Activated CD4-positive, alpha-beta memory T cell treated with anti-CD3 and anti-CD28 coated beads for 36 hours (primary cell): ENCODE data around the gene ZCCHC4. TPM values are rescaled to one million over a fixed set of nuclear protein-coding genes. Genes with fewer than 3 reads are reported as not detected.
"Not testable (repeated sequence)": the region's sequence is repeated elsewhere in the genome, so short reads cannot be mapped to it uniquely, and the experiment has no call there.

Experiments
- CTCF ChIA-PET: fragments of 350-600 bp; sonication (Branson Sonifier 250); formaldehyde crosslinking; loops from one replicate; lab custom pipeline; 2021; ENCODE audit warnings: antibody characterized with exemption, inconsistent platforms; lab: Charles Lee
- POLR2A ChIA-PET: fragments of 350-600 bp; sonication (Branson Sonifier 250); formaldehyde crosslinking; loops from one replicate; lab custom pipeline; 2021; ENCODE audit warnings: antibody characterized with exemption; lab: Charles Lee
- DNase-seq: peaks from one replicate; pipeline ENCODE4 v3.0.0-alpha.2; 2020
- H3K27ac Mint-ChIP-seq: one replicate; pipeline ENCODE4 v1.8.0; 2021; ENCODE audit warnings: mixed read lengths
- H3K27me3 Mint-ChIP-seq: one replicate; pipeline ENCODE4 v1.8.0; 2021; ENCODE audit warnings: mixed read lengths
- H3K36me3 Mint-ChIP-seq: one replicate; pipeline ENCODE4 v1.8.0; 2021; ENCODE audit warnings: mixed read lengths
- H3K4me1 Mint-ChIP-seq: one replicate; pipeline ENCODE4 v1.8.0; 2021; ENCODE audit warnings: low read depth, mixed read lengths
- H3K4me3 Mint-ChIP-seq: one replicate; pipeline ENCODE4 v1.8.0; 2021; ENCODE audit warnings: mild to moderate bottlenecking, mixed read lengths
- H3K9me3 Mint-ChIP-seq: one replicate; pipeline ENCODE4 v1.8.0; 2021; ENCODE audit warnings: mixed read lengths
- intact Hi-C: fragments of 100-400 bp; cut with micrococcal nuclease; formaldehyde crosslinking; loops from one replicate; pipeline ENCODE4 v1.15.1; 2023
- total RNA-seq, 2 experiments: library from RNA; stranded (reverse); gene quantifications; one replicate each; pipeline ENCODE4 v1.2.3, GENCODE V29; 2021

Gene ZCCHC4
- total RNA-seq, 2 experiments from 2014 or later: 10.6 to 11.5 TPM

GRCh38 chr4:25356068-25356467 is 43.5 kb downstream of the ZCCHC4 start:
- no peak for DNase-seq
- Mint-ChIP-seq H3K36me3 (peaks cover 11% of the 10 kb centered on the region), H3K4me3 (no peak overlapping the region), H3K27me3 (no peaks in the 10 kb centered on the region), H3K4me1 (no peaks in the 10 kb centered on the region), H3K27ac (no peak overlapping the region), H3K9me3 (no peaks in the 10 kb centered on the region)
- ChIA-PET CTCF (interaction anchor here (0.7 to 2.7 kb wide), 2 partner anchors 11 to 44 kb away, joined by 4 to 11 read pairs; no protein-coding TSS in a partner anchor), POLR2A (no interaction called here)
- intact Hi-C loops: no loop called here

GRCh38 chr4:25358515-25359275 is 46.1 kb downstream of the ZCCHC4 start:
- Mint-ChIP-seq H3K4me1 (no peaks in the 10 kb centered on the region), H3K4me3 (no peak overlapping the region), H3K27ac (no peak overlapping the region), H3K27me3 (no peaks in the 10 kb centered on the region), H3K36me3 (peaks cover 9% of the 10 kb centered on the region), H3K9me3 (no peaks in the 10 kb centered on the region)
- CTCF ChIA-PET: interaction anchor here (1.4 to 2.7 kb wide), 3 partner anchors 9 to 46 kb away, joined by 5 to 11 read pairs (median 7); partner anchors contain the start of gene ZCCHC4
- intact Hi-C loops: no loop called here
- no peak for DNase-seq
- POLR2A ChIA-PET: no interaction called here

GRCh38 chr4:25361253-25361652 is 48.7 kb downstream of the ZCCHC4 start:
- no peak for DNase-seq
- Mint-ChIP-seq H3K27ac (no peak overlapping the region), H3K4me3 (no peak overlapping the region), H3K9me3 (no peaks in the 10 kb centered on the region), H3K4me1 (no peaks in the 10 kb centered on the region), H3K27me3 (no peaks in the 10 kb centered on the region), H3K36me3 (peaks cover 7% of the 10 kb centered on the region)
- CTCF ChIA-PET: no interaction called here
- POLR2A ChIA-PET: no interaction called here
- intact Hi-C loops: no loop called here

- ChIA-PET CTCF (interaction anchor here (0.6 to 5.9 kb wide), 24 partner anchors 10 to 403 kb away, joined by 3 to 88 read pairs (median 5); partner anchors contain the start of genes ANAPC4, SEPSECS and ZCCHC4), POLR2A (interaction anchor here (1.8 kb wide), 1 partner anchor 10 kb away, joined by 4 read pairs; the partner anchor contains the start of gene ANAPC4)
- no peak for DNase-seq
- no peaks in the 10 kb centered on the region for H3K4me1 Mint-ChIP-seq
- no peak overlapping the region for H3K4me3 Mint-ChIP-seq
- H3K36me3 Mint-ChIP-seq: peaks cover 2% of the 10 kb centered on the region
- intact Hi-C loops: loop anchor here (1.0 to 2.0 kb wide), 3 partner anchors 54 to 386 kb away; partner anchors contain the start of gene ZCCHC4
- no peak overlapping the region for H3K27ac Mint-ChIP-seq
- no peaks in the 10 kb centered on the region for H3K9me3 Mint-ChIP-seq
- no peaks in the 10 kb centered on the region for H3K27me3 Mint-ChIP-seq
Measured at GRCh38 chr4:25367004-25367621, 54.5 kb downstream of the ZCCHC4 start.

- Mint-ChIP-seq H3K9me3 (no peaks in the 10 kb centered on the region), H3K4me1 (no peaks in the 10 kb centered on the region), H3K27ac (no peak overlapping the region), H3K36me3 (peaks cover 2% of the 10 kb centered on the region), H3K27me3 (no peaks in the 10 kb centered on the region), H3K4me3 (no peak overlapping the region)
- CTCF ChIA-PET: interaction anchor here (0.8 to 5.9 kb wide), 16 partner anchors 9 to 386 kb away, joined by 3 to 88 read pairs (median 8); partner anchors contain the start of genes ANAPC4, SEPSECS and ZCCHC4
- no peak for DNase-seq
- POLR2A ChIA-PET: interaction anchor here (1.8 kb wide), 1 partner anchor 9 kb away, joined by 4 read pairs; the partner anchor contains the start of gene ANAPC4
- intact Hi-C loops: loop anchor here (1.0 to 2.0 kb wide), 3 partner anchors 55 to 387 kb away; partner anchors contain the start of gene ZCCHC4
Measured at GRCh38 chr4:25367877-25368276, 55.3 kb downstream of the ZCCHC4 start.

- CTCF ChIA-PET: interaction anchor here (1.1 to 5.9 kb wide), 11 partner anchors 8 to 387 kb away, joined by 3 to 88 read pairs (median 11); partner anchors contain the start of genes ANAPC4, SEPSECS and ZCCHC4
- no peak for DNase-seq
- Mint-ChIP-seq H3K27me3 (no peaks in the 10 kb centered on the region), H3K36me3 (peaks cover 2% of the 10 kb centered on the region), H3K4me3 (no peak overlapping the region), H3K9me3 (no peaks in the 10 kb centered on the region), H3K27ac (no peak overlapping the region), H3K4me1 (no peaks in the 10 kb centered on the region)
- intact Hi-C loops: no loop called here
- POLR2A ChIA-PET: interaction anchor here (1.8 kb wide), 1 partner anchor 9 kb away, joined by 4 read pairs; the partner anchor contains the start of gene ANAPC4
Measured at GRCh38 chr4:25368315-25368714, 55.7 kb downstream of the ZCCHC4 start.

GRCh38 chr4:25370242-25370641 is 57.7 kb downstream of the ZCCHC4 start:
- ChIA-PET CTCF (no interaction called here), POLR2A (interaction anchor here (0.6 kb wide), 1 partner anchor 24 kb away, joined by 5 read pairs; no protein-coding TSS in a partner anchor)
- H3K27ac Mint-ChIP-seq: no peak overlapping the region
- H3K27me3 Mint-ChIP-seq: no peaks in the 10 kb centered on the region
- intact Hi-C loops: loop anchor here (10.0 kb wide), 2 partner anchors 785 to 895 kb away; partner anchors contain the start of gene DHX15
- no peak for DNase-seq
- no peak overlapping the region for H3K4me3 Mint-ChIP-seq
- no peaks in the 10 kb centered on the region for H3K4me1 Mint-ChIP-seq
- no peaks in the 10 kb centered on the region for H3K36me3 Mint-ChIP-seq
- no peaks in the 10 kb centered on the region for H3K9me3 Mint-ChIP-seq

GRCh38 chr4:25372549-25372948 is 60.0 kb downstream of the ZCCHC4 start:
- CTCF ChIA-PET: not testable (repeated sequence)

GRCh38 chr4:25376754-25377571 is 64.4 kb downstream of the ZCCHC4 start, which contains the start of gene ANAPC4:
TSS of gene ANAPC4 (plus strand) at chr4:25377263. CDS start at chr4:25377428, 165 bp downstream.
- ChIA-PET POLR2A (interaction anchor here (1.0 to 2.4 kb wide), 6 partner anchors 10 to 536 kb away, joined by 3 to 12 read pairs (median 4); partner anchors contain the start of genes SEPSECS and ZCCHC4), CTCF (interaction anchor here (1.4 to 5.3 kb wide), 3 partner anchors 10 to 142 kb away, joined by 3 to 34 read pairs (median 25); partner anchors contain the start of gene ZCCHC4)
- H3K27me3 Mint-ChIP-seq: no peaks in the 10 kb centered on the region
- H3K4me1 Mint-ChIP-seq: peaks cover 6% of the 10 kb centered on the region
- H3K9me3 Mint-ChIP-seq: no peaks in the 10 kb centered on the region
- H3K4me3 Mint-ChIP-seq: no peak within 1 kb of the TSS
- peak; percentile 98 for DNase-seq
- intact Hi-C loops: loop anchor here (1.0 to 10.0 kb wide), 7 partner anchors 46 to 902 kb away; partner anchors contain the start of genes DHX15, PI4K2B, SEPSECS and SMIM20
- H3K27ac Mint-ChIP-seq: peak within 1 kb of the TSS; percentile 72
- H3K36me3 Mint-ChIP-seq: peaks cover 7% of the 10 kb centered on the region

More at GRCh38 chr4:25372549-25372948, 60.0 kb downstream of the ZCCHC4 start:
- H3K27ac Mint-ChIP-seq, H3K4me1 Mint-ChIP-seq, POLR2A ChIA-PET, H3K4me3 Mint-ChIP-seq, H3K36me3 Mint-ChIP-seq, DNase-seq, H3K27me3 Mint-ChIP-seq, H3K9me3 Mint-ChIP-seq: not testable (repeated sequence)
- intact Hi-C loops: loop anchor here (10.0 kb wide), 2 partner anchors 788 to 898 kb away; partner anchors contain the start of gene DHX15

- peak overlapping the region; percentile 72 for H3K27ac Mint-ChIP-seq
- peaks cover 10% of the 10 kb centered on the region for H3K36me3 Mint-ChIP-seq
- ChIA-PET POLR2A (interaction anchor here (1.0 to 2.4 kb wide), 6 partner anchors 10 to 535 kb away, joined by 3 to 12 read pairs (median 4); partner anchors contain the start of genes SEPSECS and ZCCHC4), CTCF (interaction anchor here (1.4 to 5.3 kb wide), 3 partner anchors 11 to 142 kb away, joined by 3 to 34 read pairs (median 25); partner anchors contain the start of gene ZCCHC4)
- H3K9me3 Mint-ChIP-seq: no peaks in the 10 kb centered on the region
- no peak for DNase-seq
- H3K4me3 Mint-ChIP-seq: no peak overlapping the region
- no peaks in the 10 kb centered on the region for H3K27me3 Mint-ChIP-seq
- H3K4me1 Mint-ChIP-seq: peaks cover 6% of the 10 kb centered on the region
- intact Hi-C loops: loop anchor here (1.0 to 10.0 kb wide), 7 partner anchors 47 to 903 kb away; partner anchors contain the start of genes DHX15, PI4K2B, SEPSECS and SMIM20
Measured at GRCh38 chr4:25377572-25378436, 65.2 kb downstream of the ZCCHC4 start.
